Stomach (tissue), 9 donors: Measurements from ENCODE around the gene SCUBE3. TPM values are rescaled to one million over a fixed set of nuclear protein-coding genes. Genes with fewer than 3 reads are reported as not detected.
A peak's percentile ranks its signal among the peaks of the same experiment; 100 is the strongest.

Experiments
- DNase-seq, 2 donors: peaks; one replicate each; pipeline versions ENCODE4 v3.0.0 to v3.0.0-alpha.2; 2013 to 2019
- H3K27ac ChIP-seq, 5 donors: fragments of 200-600 bp in 4 of 5; sonication (generic) in 4 of 5; one replicate each; pipeline ENCODE4 v1.5.1; 2013 to 2019; ENCODE audit warnings: mild to moderate bottlenecking in 1 of 5, moderate library complexity in 1 of 5
- H3K27me3 ChIP-seq, 3 donors: fragments of 200-600 bp; sonication (generic); one replicate each; pipeline ENCODE4 v1.5.1; 2017 to 2019; ENCODE audit warnings: mixed run types in 1 of 3
- H3K36me3 ChIP-seq, 4 donors: fragments of 200-600 bp; sonication (generic); 1 replicate in 3 of 4; 2 replicates in 1 of 4; pipeline ENCODE4 v1.5.1; 2016 to 2019
- H3K4me1 ChIP-seq, 4 donors: fragments of 200-600 bp; sonication (generic); one replicate each; pipeline ENCODE4 v1.5.1; 2016 to 2019
- H3K4me3 ChIP-seq, 4 donors: fragments of 200-600 bp; sonication (generic) in 3 of 4; one replicate each; pipeline ENCODE4 v1.5.1; 2016 to 2019; ENCODE audit warnings: mild to moderate bottlenecking in 1 of 4
- H3K9me3 ChIP-seq, 4 donors: fragments of 200-600 bp; sonication (generic); one replicate each; pipeline ENCODE4 v1.5.1; 2016 to 2019
- CTCF ChIP-seq, 7 experiments: fragments of 450-650 bp in 4 of 7; fragments of 200-600 bp in 3 of 7; sonication (generic) in 3 of 7; IDR thresholded peaks; one replicate each; pipeline ENCODE4 v1.5.1; 2016 to 2019; ENCODE audit warnings: antibody characterized with exemption in 7 of 7, control low read depth in 2 of 7, mild to moderate bottlenecking in 1 of 7
- EP300 ChIP-seq: sonication (generic); formaldehyde crosslinking; IDR thresholded peaks from one replicate; pipeline ENCODE4 v1.6.1; 2017; ENCODE audit warnings: antibody characterized with exemption
- POLR2A ChIP-seq, 4 donors: fragments of 450-650 bp; IDR thresholded peaks; one replicate each; pipeline ENCODE4 v1.6.1; 2016; ENCODE audit warnings: antibody characterized with exemption in 4 of 4, control low read depth in 2 of 4, mild to moderate bottlenecking in 1 of 4, moderate library complexity in 1 of 4
- POLR2AphosphoS5 ChIP-seq, 3 donors: sonication (generic); formaldehyde crosslinking; IDR thresholded peaks; one replicate each; pipeline ENCODE4 v1.6.1; 2016; ENCODE audit warnings: antibody characterized with exemption in 3 of 3
- WGBS, 5 donors: extraction: QIAGEN DNeasy Blood & Tissue Kit in 3 of 5; methylation state at CpG; one replicate each; pipeline versions ENCODE4 v1.1.5 to v1.1.7; 2013 to 2018; 5-methylcytosine and 5-hydroxymethylcytosine counted together
- intact Hi-C: fragments of 100-400 bp; cut with DNase I; formaldehyde crosslinking; loops from one replicate; pipeline ENCODE4 v1.15.1; 2023; ENCODE audit warnings: low total_unique reads
- polyA plus RNA-seq, 3 donors: library from polyadenylated mRNA; stranded (reverse); fragments of 200-250 nt; gene quantifications; one replicate each; pipeline ENCODE4 v1.2.3, GENCODE V29; 2013
- total RNA-seq, 5 donors: library from RNA; depleted of rRNA; stranded (reverse); fragments of >200 nt; gene quantifications; one replicate each; pipeline versions ENCODE4 v1.1.0 to v1.2.3, GENCODE V29; 2014 to 2016
- donor health status: healthy with polysubstance abuse.
- donor health status: Bipolar disorder and iron deficiency.
- donor health status: healthy.

The SCUBE3 gene
- total and polyA plus RNA-seq, 8 donors: 0.15 to 2.3 (median 0.31) TPM; not detected in 1

DNA sequence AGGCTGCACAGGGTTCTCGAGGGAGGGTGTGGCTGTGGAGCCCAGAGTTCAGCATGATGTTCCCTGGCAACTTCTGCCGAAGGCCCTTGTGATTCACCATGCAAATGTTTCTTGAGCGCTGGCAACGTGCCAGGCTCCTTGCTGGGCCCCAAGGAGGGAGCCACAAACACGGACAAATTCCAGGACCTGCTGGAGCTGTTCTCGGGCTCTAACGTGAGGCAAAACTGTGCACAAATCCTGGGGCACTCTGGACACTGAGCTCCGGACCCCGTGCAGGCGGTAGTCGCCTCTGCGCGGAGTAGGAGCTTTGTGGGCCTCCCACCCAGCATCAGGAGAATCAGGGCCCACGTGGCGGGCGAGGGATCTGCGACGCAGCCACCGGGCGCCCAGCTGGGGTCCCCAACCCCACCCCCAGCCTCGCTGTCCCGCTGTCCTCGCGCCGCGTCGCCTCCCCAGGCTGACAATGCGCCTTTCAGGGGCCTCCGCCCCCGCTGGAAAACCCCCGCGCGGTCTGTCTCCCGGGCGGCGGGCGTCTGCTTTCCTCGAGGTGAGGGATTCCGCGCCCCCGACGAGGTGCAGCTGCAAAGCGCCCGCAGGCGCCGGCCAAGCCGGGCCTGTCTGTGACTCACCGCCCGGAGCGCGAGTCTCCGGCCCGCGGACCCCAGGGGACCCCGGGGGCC, 31.7 kb upstream of the SCUBE3 start:
- peaks cover 14 to 35% (median 26%) of the 10 kb centered on the region in 4 donors for H3K4me1 ChIP-seq
- TF ChIP-seq CTCF (IDR thresholded peaks at IDR 0.05) (no peak), POLR2A (IDR thresholded peaks at IDR 0.05) (no peak), EP300 (no peak)
- peak overlapping the region in 2 of 4 donors; percentile 24 to 25 for H3K4me3 ChIP-seq
- no peaks in the 10 kb centered on the region for H3K36me3 ChIP-seq
- H3K27ac ChIP-seq: peak overlapping the region in 1 of 5 donors; percentile 42
- H3K9me3 ChIP-seq: no peaks in the 10 kb centered on the region
- WGBS, 5 donors: 26 to 32% (median 28%) methylated on average over 28 to 55 of the region's 55 CpGs
- peak; percentile 45 to 82 for DNase-seq
- H3K27me3 ChIP-seq: peaks cover 0 to 5% (median 0%) of the 10 kb centered on the region in 3 donors
- intact Hi-C loops: no loop called here

- Histone ChIP-seq H3K9me3 (no peaks in the 10 kb centered on the region), H3K27ac (no peak overlapping the region), H3K36me3 (no peaks in the 10 kb centered on the region), H3K4me3 (no peak overlapping the region), H3K27me3 (peaks cover 0 to 5% (median 0%) of the 10 kb centered on the region in 3 donors), H3K4me1 (peaks cover 14 to 35% (median 26%) of the 10 kb centered on the region in 4 donors)
- TF ChIP-seq EP300 (no peak), POLR2AphosphoS5 (IDR thresholded peaks at IDR 0.05) (no peak), POLR2A (IDR thresholded peaks at IDR 0.05) (no peak), CTCF (IDR thresholded peaks at IDR 0.05) (no peak)
- WGBS, 5 donors: 84 to 97% (median 93%) methylated on average over 2 of the region's 2 CpGs
- intact Hi-C loops: no loop called here
- DNase-seq: no peak
These were observed 30.5 kb upstream of the SCUBE3 start for GRCh38 chr6:35183281-35183680.

GRCh38 chr6:35183935-35184334, 29.8 kb upstream of the SCUBE3 start:
- TF ChIP-seq POLR2AphosphoS5 (IDR thresholded peaks at IDR 0.05) (no peak), EP300 (no peak), POLR2A (IDR thresholded peaks at IDR 0.05) (no peak), CTCF (IDR thresholded peaks at IDR 0.05) (no peak)
- no peaks in the 10 kb centered on the region for H3K9me3 ChIP-seq
- H3K27me3 ChIP-seq: peaks cover 0 to 5% (median 0%) of the 10 kb centered on the region in 3 donors
- no peak overlapping the region for H3K4me3 ChIP-seq
- no peak overlapping the region for H3K27ac ChIP-seq
- intact Hi-C loops: no loop called here
- no peak for DNase-seq
- H3K36me3 ChIP-seq: no peaks in the 10 kb centered on the region
- 88 to 97% (median 90%) methylated on average over 2 of the region's 2 CpGs for WGBS, 5 donors
- peaks cover 14 to 35% (median 25%) of the 10 kb centered on the region in 4 donors for H3K4me1 ChIP-seq

- TF ChIP-seq CTCF (IDR thresholded peaks at IDR 0.05) (no peak), EP300 (no peak), POLR2AphosphoS5 (IDR thresholded peaks at IDR 0.05) (no peak), POLR2A (IDR thresholded peaks at IDR 0.05) (no peak)
- Histone ChIP-seq H3K27me3 (peaks cover 0 to 5% (median 0%) of the 10 kb centered on the region in 3 donors), H3K27ac (no peak overlapping the region), H3K4me3 (no peak overlapping the region), H3K9me3 (no peaks in the 10 kb centered on the region), H3K4me1 (peaks cover 14 to 32% (median 24%) of the 10 kb centered on the region in 4 donors), H3K36me3 (no peaks in the 10 kb centered on the region)
- WGBS, 5 donors: 59 to 64% (median 61%) methylated on average over 9 of the region's 9 CpGs
- DNase-seq: no peak
- intact Hi-C loops: no loop called here
These were observed 29.0 kb upstream of the SCUBE3 start for GRCh38 chr6:35184580-35185301.
